ENCODE measurements around the gene POLE.

- TF ChIP-seq CTCF (IDR thresholded peaks at IDR 0.05) (no peak), POLR2A (IDR thresholded peaks at IDR 0.05) (no peak)
These were observed 89.5 kb downstream of the POLE start for GRCh38 chr12:132597333-132598316.

All from lower leg skin (tissue), 3 donors.